Measurements from ENCODE around the gene FNBP1L. TPM values are rescaled to one million over a fixed set of nuclear protein-coding genes. Genes with fewer than 3 reads are reported as not detected.

The FNBP1L gene
- total and polyA plus RNA-seq, 9 of the 15 experiments (the other 6 are each of a cell fraction or from before 2014, with no cell fraction given), result 1.4 to 6.9 (median 5.9) TPM

DNA sequence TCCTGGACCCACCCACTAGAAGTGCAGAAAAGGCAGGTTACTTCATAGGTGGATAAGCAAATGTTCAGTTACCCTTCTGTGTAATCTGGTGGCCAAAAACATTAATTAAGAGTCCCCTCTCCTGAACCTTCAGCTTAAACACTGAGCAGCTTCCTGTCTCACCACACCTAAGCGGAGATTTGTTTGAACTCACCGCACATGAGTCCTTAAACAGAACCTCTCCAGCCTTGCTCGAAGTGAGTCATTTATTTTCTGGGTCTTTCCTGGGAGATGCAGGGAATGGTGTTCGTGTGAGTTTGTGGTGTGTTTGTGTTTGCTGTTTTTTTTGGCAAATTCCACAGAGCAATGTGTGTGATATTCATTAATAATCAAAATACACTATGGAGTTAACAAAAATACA, 7.6 kb upstream of the FNBP1L start:
- no TSS peak for BruUV-seq (replicated peaks)
- Histone ChIP-seq H3K4me1 (replicated peaks in 1 of 2; ENCODE audit: control insufficient read depth in 2 of 2, insufficient read depth in 2 of 2, low read length in 2 of 2) (peaks cover 0 to 8% of the 10 kb centered on the region in 2 experiments; a peak in 2 of 5 replicates), H3K9me3 (replicated peaks; ENCODE audit: control insufficient read depth, insufficient read depth, low read depth, low read length) (no peaks in the 10 kb centered on the region), H2AFZ (ENCODE audit: low read depth, low read length) (no peak overlapping the region), H3K4me2 (ENCODE audit: insufficient read depth, low read length) (no peak overlapping the region), H3K9me1 (ENCODE audit: control insufficient read depth, insufficient read depth, low read length) (no peaks in the 10 kb centered on the region), H3K4me3 (no peak overlapping the region), H3K27ac (ENCODE audit: extremely low read depth, low read depth, low read length) (no peak overlapping the region), H3K9ac (ENCODE audit: insufficient read depth in 1 of 2, low read depth in 2 of 2, low read length in 2 of 2) (no peak overlapping the region), H3K79me2 (ENCODE audit: control insufficient read depth, insufficient read depth, low read length) (no peaks in the 10 kb centered on the region), H3K36me3 (ENCODE audit: control insufficient read depth, insufficient read depth, low read length) (no peaks in the 10 kb centered on the region), H3K27me3 (ENCODE audit: control insufficient read depth in 2 of 2, insufficient read depth in 2 of 2, low read length in 2 of 2) (no peaks in the 10 kb centered on the region), H4K20me1 (replicated peaks; ENCODE audit: control insufficient read depth, insufficient read depth, low read length) (no peaks in the 10 kb centered on the region)
- no peak for DNase-seq (ENCODE audit: extremely low read depth in 1 of 4, low spot score in 3 of 4)
- 54% methylated on average over 4 of the region's 4 CpGs for WGBS (ENCODE audit: insufficient coverage, low coverage, missing lambda C conversion rate)
- CTCF ChIA-PET (ENCODE audit: low intra/inter-chr PET ratio), result no interaction called here
- TF ChIP-seq, protein P1, sequence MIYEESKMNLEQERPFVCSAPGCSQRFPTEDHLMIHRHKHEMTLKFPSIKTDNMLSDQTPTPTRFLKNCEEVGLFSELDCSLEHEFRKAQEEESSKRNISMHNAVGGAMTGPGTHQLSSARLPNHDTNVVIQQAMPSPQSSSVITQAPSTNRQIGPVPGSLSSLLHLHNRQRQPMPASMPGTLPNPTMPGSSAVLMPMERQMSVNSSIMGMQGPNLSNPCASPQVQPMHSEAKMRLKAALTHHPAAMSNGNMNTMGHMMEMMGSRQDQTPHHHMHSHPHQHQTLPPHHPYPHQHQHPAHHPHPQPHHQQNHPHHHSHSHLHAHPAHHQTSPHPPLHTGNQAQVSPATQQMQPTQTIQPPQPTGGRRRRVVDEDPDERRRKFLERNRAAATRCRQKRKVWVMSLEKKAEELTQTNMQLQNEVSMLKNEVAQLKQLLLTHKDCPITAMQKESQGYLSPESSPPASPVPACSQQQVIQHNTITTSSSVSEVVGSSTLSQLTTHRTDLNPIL (CRISPR knock-in tag; IDR thresholded peaks at IDR 0.05), result no peak
- TF ChIP-seq HMGN3 (IDR thresholded peaks at IDR 0.05; ENCODE audit: borderline replicate concordance, extremely low read depth, insufficient read length, low read depth, low read length), result no peak
- no peak for TF ChIP-seq CHD4 (IDR thresholded peaks at IDR 0.05; ENCODE audit: insufficient read depth, insufficient replicate concordance, low read depth, low read length, poor library complexity, severe bottlenecking)
- no peak for TF ChIP-seq PHB2 (IDR thresholded peaks at IDR 0.05; ENCODE audit: low read depth)
- TF ChIP-seq, protein P2, sequence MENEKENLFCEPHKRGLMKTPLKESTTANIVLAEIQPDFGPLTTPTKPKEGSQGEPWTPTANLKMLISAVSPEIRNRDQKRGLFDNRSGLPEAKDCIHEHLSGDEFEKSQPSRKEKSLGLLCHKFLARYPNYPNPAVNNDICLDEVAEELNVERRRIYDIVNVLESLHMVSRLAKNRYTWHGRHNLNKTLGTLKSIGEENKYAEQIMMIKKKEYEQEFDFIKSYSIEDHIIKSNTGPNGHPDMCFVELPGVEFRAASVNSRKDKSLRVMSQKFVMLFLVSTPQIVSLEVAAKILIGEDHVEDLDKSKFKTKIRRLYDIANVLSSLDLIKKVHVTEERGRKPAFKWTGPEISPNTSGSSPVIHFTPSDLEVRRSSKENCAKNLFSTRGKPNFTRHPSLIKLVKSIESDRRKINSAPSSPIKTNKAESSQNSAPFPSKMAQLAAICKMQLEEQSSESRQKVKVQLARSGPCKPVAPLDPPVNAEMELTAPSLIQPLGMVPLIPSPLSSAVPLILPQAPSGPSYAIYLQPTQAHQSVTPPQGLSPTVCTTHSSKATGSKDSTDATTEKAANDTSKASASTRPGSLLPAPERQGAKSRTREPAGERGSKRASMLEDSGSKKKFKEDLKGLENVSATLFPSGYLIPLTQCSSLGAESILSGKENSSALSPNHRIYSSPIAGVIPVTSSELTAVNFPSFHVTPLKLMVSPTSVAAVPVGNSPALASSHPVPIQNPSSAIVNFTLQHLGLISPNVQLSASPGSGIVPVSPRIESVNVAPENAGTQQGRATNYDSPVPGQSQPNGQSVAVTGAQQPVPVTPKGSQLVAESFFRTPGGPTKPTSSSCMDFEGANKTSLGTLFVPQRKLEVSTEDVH (IDR thresholded peaks at IDR 0.05; ENCODE audit: low read depth, partially characterized antibody), result no peak
- TF ChIP-seq ZNF551 (CRISPR knock-in tag; IDR thresholded peaks at IDR 0.05), result no peak
- no peak for TF ChIP-seq FOXJ3 (CRISPR knock-in tag; IDR thresholded peaks at IDR 0.05)
- TF ChIP-seq LEF1 (IDR thresholded peaks at IDR 0.05), result no peak
- TF ChIP-seq, protein P3, sequence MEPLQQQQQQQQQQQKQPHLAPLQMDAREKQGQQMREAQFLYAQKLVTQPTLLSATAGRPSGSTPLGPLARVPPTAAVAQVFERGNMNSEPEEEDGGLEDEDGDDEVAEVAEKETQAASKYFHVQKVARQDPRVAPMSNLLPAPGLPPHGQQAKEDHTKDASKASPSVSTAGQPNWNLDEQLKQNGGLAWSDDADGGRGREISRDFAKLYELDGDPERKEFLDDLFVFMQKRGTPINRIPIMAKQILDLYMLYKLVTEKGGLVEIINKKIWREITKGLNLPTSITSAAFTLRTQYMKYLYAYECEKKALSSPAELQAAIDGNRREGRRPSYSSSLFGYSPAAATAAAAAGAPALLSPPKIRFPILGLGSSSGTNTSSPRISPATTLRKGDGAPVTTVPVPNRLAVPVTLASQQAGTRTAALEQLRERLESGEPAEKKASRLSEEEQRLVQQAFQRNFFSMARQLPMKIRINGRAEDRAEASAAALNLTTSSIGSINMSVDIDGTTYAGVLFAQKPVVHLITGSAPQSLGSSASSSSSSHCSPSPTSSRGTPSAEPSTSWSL (CRISPR knock-in tag; IDR thresholded peaks at IDR 0.05; ENCODE audit: borderline replicate concordance), result no peak
- TF ChIP-seq ZNF12 (CRISPR knock-in tag; IDR thresholded peaks at IDR 0.05), result no peak
- TF ChIP-seq, protein P4, sequence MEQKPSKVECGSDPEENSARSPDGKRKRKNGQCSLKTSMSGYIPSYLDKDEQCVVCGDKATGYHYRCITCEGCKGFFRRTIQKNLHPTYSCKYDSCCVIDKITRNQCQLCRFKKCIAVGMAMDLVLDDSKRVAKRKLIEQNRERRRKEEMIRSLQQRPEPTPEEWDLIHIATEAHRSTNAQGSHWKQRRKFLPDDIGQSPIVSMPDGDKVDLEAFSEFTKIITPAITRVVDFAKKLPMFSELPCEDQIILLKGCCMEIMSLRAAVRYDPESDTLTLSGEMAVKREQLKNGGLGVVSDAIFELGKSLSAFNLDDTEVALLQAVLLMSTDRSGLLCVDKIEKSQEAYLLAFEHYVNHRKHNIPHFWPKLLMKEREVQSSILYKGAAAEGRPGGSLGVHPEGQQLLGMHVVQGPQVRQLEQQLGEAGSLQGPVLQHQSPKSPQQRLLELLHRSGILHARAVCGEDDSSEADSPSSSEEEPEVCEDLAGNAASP (IDR thresholded peaks at IDR 0.05), result no peak
- TF ChIP-seq SNIP1 (IDR thresholded peaks at IDR 0.05; ENCODE audit: low read depth), result no peak
- no peak for TF ChIP-seq ARHGAP35 (IDR thresholded peaks at IDR 0.05; ENCODE audit: partially characterized antibody)
- no peak for ATAC-seq
- in situ Hi-C loops (cut with MboI), result loop anchor here (10.0 kb wide), 1 partner anchor 375 kb away; no protein-coding TSS in a partner anchor
- FAIRE-seq, result no peak
- POLR2A ChIA-PET, result no interaction called here
- intact Hi-C loops (cut with micrococcal nuclease), result no loop called here
